Measurements from ENCODE around the gene UST. TPM values are rescaled to one million over a fixed set of nuclear protein-coding genes. Genes with fewer than 3 reads are reported as not detected.

Gene UST
- total and polyA plus RNA-seq, 9 of the 15 experiments (the other 6 are each of a cell fraction or from before 2014, with no cell fraction given), result 0.04 to 0.10 TPM; not detected in 7

DNA sequence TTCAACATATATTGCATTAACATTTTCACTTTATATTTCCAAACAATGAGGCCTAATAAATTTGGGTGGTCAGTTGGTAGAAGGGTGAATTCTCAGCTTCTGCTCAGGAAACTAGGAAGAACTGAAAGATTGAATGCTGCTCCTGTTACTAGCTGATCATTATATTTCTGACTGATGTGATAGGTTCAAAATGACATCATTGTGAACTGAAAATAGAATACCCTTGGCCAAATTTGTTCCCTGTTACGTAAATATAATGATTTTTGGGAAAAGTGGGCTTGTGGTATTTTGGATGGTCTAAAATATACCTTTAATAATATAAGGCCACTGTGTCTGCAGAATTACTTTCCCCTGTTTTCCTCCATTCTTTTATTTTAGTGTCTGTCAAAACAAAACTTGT lies 2.8 kb downstream of the UST start (continued):
- TF ChIP-seq, protein P1, sequence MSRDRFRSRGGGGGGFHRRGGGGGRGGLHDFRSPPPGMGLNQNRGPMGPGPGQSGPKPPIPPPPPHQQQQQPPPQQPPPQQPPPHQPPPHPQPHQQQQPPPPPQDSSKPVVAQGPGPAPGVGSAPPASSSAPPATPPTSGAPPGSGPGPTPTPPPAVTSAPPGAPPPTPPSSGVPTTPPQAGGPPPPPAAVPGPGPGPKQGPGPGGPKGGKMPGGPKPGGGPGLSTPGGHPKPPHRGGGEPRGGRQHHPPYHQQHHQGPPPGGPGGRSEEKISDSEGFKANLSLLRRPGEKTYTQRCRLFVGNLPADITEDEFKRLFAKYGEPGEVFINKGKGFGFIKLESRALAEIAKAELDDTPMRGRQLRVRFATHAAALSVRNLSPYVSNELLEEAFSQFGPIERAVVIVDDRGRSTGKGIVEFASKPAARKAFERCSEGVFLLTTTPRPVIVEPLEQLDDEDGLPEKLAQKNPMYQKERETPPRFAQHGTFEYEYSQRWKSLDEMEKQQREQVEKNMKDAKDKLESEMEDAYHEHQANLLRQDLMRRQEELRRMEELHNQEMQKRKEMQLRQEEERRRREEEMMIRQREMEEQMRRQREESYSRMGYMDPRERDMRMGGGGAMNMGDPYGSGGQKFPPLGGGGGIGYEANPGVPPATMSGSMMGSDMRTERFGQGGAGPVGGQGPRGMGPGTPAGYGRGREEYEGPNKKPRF (IDR thresholded peaks at IDR 0.05; ENCODE audit: low read depth, low read length), result no peak
- TF ChIP-seq NR3C1 (CRISPR knock-in tag; IDR thresholded peaks at IDR 0.05) (no peak), FOXK1 (CRISPR knock-in tag; IDR thresholded peaks at IDR 0.05; ENCODE audit: borderline replicate concordance) (no peak), RBM25 (IDR thresholded peaks at IDR 0.05; ENCODE audit: low read depth, low read length, severe bottlenecking) (no peak), GTF2E2 (tag; IDR thresholded peaks at IDR 0.05) (no peak)

DNA sequence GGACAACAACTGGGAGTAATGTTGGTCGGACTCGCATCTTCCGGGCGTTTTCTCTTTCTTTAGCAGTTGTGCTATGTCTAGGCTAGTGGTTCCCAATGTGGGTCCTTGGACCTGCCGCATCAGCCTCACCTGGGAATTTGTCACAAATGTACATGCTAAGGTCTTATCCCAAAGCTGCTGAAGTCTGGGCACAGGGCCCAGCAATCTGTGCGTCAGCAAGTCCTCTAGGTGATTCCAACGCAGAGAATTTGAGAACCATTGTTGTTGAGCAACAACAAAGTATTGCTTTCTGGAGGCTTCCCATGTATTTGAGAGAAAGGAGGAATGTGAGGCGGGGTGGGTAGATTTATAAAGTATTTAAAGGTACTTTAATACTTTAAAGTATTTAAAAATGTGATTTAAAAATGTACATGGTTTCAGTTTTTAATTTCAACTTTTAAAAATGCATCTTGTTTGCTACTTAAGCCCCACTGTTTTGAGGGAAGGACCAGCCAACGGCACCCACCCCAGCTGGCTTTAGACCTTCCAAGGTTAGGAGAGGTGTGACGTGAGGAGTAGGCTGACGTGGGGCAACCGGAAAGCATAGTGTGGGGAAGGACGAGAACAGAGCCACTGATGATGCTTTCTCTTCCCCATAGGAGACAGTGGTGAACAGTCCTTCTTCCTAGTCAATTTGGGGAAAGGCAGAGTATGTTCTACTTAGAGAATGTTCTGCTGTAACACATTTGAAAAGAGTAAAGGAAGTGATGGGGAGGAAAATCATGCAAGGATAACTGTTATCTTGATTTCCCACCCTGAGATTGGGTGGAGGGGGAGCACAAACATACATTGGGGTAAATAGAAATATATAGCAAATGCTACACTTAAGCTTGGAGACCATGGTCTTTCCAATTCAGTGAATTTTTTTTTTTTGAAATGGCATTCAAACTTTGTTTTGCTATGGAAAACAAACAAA lies 4.3 kb downstream of the UST start:
- no peak overlapping the region for H3K27ac ChIP-seq (ENCODE audit: extremely low read depth, low read depth, low read length)
- ATAC-seq, result no peak
- H3K27me3 ChIP-seq (ENCODE audit: control insufficient read depth in 2 of 2, insufficient read depth in 2 of 2, low read length in 2 of 2), result peaks cover 2 to 30% of the 10 kb centered on the region in 2 experiments; a peak in 4 of 5 replicates
- no peaks in the 10 kb centered on the region for H3K36me3 ChIP-seq (ENCODE audit: control insufficient read depth, insufficient read depth, low read length)
- no peaks in the 10 kb centered on the region for H3K9me3 ChIP-seq (replicated peaks; ENCODE audit: control insufficient read depth, insufficient read depth, low read depth, low read length)
- H2AFZ ChIP-seq (ENCODE audit: low read depth, low read length), result no peak overlapping the region
- intact Hi-C loops (cut with micrococcal nuclease), result no loop called here
- TF ChIP-seq POLR2H (tag; IDR thresholded peaks at IDR 0.05; ENCODE audit: low read depth) (no peak), RBM39 (optimal IDR thresholded peaks at IDR 0.05; ENCODE audit: low read depth, low read length) (no peak), SMARCA5 (IDR thresholded peaks at IDR 0.05) (no peak)
- TF ChIP-seq, protein P2, sequence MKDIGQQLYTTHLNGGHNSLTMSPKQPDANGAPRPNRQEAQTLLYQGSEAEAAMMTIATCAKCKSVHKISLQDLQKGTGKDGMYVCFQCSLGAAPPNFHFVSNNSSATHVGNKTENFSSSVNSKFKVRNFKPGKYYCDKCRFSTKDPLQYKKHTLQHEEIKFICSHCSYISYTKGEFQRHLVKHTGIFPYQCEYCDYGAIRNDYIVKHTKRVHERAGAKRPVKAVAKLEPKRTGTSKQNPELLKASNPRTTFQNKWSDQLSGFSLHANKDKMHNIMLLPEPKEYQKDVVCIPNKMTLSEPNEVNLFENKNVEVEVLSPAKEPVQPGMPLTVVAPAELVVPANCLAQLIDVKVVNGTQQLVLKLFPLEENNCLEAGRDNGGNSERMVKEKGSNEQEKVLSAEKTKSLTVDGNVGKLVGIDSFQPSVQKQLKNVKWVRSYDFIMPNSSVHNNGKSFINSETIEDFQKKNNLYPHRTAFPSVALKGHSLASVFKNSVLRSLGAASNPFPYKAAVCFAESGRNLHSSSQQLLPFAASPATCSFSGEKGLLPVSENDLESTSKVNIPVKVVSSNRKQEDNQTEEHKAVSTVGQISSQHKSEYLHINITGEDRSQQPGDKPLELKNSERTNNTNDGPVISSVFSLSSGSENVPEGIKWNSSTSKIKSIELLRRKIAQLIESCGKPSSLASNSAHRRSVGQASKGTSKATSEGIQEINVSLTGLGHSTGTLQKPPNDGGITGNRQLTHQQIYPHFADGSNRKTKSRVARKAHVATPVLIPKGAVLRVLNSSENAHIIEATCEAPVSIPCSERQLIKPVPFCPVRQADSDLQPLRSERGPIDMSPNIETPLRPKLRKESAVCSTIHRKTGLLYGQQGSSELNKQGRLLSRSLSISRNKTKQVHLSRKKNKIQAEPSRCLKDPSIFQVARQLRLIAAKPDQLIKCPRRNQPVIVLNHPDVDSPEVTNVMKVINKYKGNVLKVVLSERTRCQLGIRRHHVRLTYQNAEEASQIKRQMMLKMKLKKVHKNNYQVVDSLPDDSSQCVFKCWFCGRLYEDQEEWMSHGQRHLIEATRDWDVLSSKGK (CRISPR knock-in tag; IDR thresholded peaks at IDR 0.05), result no peak
- no peaks in the 10 kb centered on the region for H3K79me2 ChIP-seq (ENCODE audit: control insufficient read depth, insufficient read depth, low read length)
- under 1% methylated on average over 13 of the region's 13 CpGs for WGBS (ENCODE audit: insufficient coverage, low coverage, missing lambda C conversion rate)
- BruUV-seq (replicated peaks), result no TSS peak
- DNase-seq (ENCODE audit: extremely low read depth in 1 of 4, low spot score in 3 of 4), result no peak
- CTCF ChIA-PET (ENCODE audit: low intra/inter-chr PET ratio), result no interaction called here
- no peak overlapping the region for H3K9ac ChIP-seq (ENCODE audit: insufficient read depth in 1 of 2, low read depth in 2 of 2, low read length in 2 of 2)
- FAIRE-seq, result no peak
- H3K4me3 ChIP-seq, result no peak overlapping the region
- in situ Hi-C loops (cut with MboI), result no loop called here
- H3K9me1 ChIP-seq (ENCODE audit: control insufficient read depth, insufficient read depth, low read length), result no peaks in the 10 kb centered on the region
- H4K20me1 ChIP-seq (replicated peaks; ENCODE audit: control insufficient read depth, insufficient read depth, low read length), result no peaks in the 10 kb centered on the region
- no peak overlapping the region for H3K4me2 ChIP-seq (ENCODE audit: insufficient read depth, low read length)
- POLR2A ChIA-PET, result interaction anchor here (0.6 kb wide), 1 partner anchor 16 kb away, joined by 3 read pairs; no protein-coding TSS in a partner anchor
- peaks cover 0 to 15% of the 10 kb centered on the region in 2 experiments; a peak in 3 of 5 replicates for H3K4me1 ChIP-seq (replicated peaks in 1 of 2; ENCODE audit: control insufficient read depth in 2 of 2, insufficient read depth in 2 of 2, low read length in 2 of 2)
